H7 (cell line): Measurements from ENCODE around the gene PLIN4. TPM values are rescaled to one million over a fixed set of nuclear protein-coding genes. Genes with fewer than 3 reads are reported as not detected.
A peak's percentile ranks its signal among the peaks of the same experiment; 100 is the strongest.

Experiments used
- DNase-seq: peaks from one replicate; pipeline ENCODE4 v3.0.0; 2012
- H3K27me3 ChIP-seq: 2 replicates; pipeline ENCODE4 v1.6.0; 2011; ENCODE audit warnings: mild to moderate bottlenecking, low read length; ENCODE audit not compliant: control insufficient read depth, insufficient read depth
- H3K36me3 ChIP-seq: replicated peaks from 2 replicates; pipeline ENCODE4 v1.5.1; 2011; ENCODE audit warnings: low read length; ENCODE audit not compliant: control insufficient read depth, insufficient read depth
- H3K4me3 ChIP-seq: 2 replicates; pipeline ENCODE4 v1.5.1; 2011; ENCODE audit warnings: low read depth, mild to moderate bottlenecking, control low read depth, low read length, moderate library complexity; ENCODE audit not compliant: insufficient read depth
- total RNA-seq: library from RNA; depleted of rRNA; stranded (reverse); fragments of >200 nt; shearing (Covaris generic); gene quantifications from 2 replicates; pipeline ENCODE4 v1.2.3, GENCODE V29; 2014

The PLIN4 gene
- total RNA-seq, 1 experiment from 2014 or later, result 0.10 TPM

GRCh38 chr19:4487572-4487971 is 30.7 kb downstream of the PLIN4 start:
- Histone ChIP-seq H3K4me3 (no peak overlapping the region), H3K36me3 (peaks cover 23% of the 10 kb centered on the region), H3K27me3 (no peaks in the 10 kb centered on the region)
- no peak for DNase-seq

- DNase-seq, result peak; percentile 30
- no peak overlapping the region for H3K4me3 ChIP-seq
- H3K36me3 ChIP-seq, result peaks cover 11% of the 10 kb centered on the region
- H3K27me3 ChIP-seq, result no peaks in the 10 kb centered on the region
Observed at GRCh38 chr19:4483385-4483784, 34.9 kb downstream of the PLIN4 start.

- peak; percentile 57 for DNase-seq
- no peak overlapping the region for H3K4me3 ChIP-seq
- peaks cover 11% of the 10 kb centered on the region for H3K36me3 ChIP-seq
- no peaks in the 10 kb centered on the region for H3K27me3 ChIP-seq
Observed at GRCh38 chr19:4482721-4483364, 35.4 kb downstream of the PLIN4 start.

- Histone ChIP-seq H3K4me3 (no peak overlapping the region), H3K36me3 (peaks cover 20% of the 10 kb centered on the region), H3K27me3 (no peaks in the 10 kb centered on the region)
- DNase-seq, result peak; percentile 2
Observed at GRCh38 chr19:4477034-4477801, 41.1 kb downstream of the PLIN4 start.

GRCh38 chr19:4474514-4475022 is 43.7 kb downstream of the PLIN4 start:
- no peaks in the 10 kb centered on the region for H3K27me3 ChIP-seq
- peak; percentile 98 for DNase-seq
- H3K4me3 ChIP-seq, result peak overlapping the region; percentile 55
- peaks cover 17% of the 10 kb centered on the region for H3K36me3 ChIP-seq

- Histone ChIP-seq H3K27me3 (no peaks in the 10 kb centered on the region), H3K4me3 (peak overlapping the region; percentile 55), H3K36me3 (peaks cover 17% of the 10 kb centered on the region)
- DNase-seq, result peak; percentile 60
Observed at GRCh38 chr19:4473763-4474513, 44.3 kb downstream of the PLIN4 start.

GRCh38 chr19:4473011-4473762 is 45.1 kb downstream of the PLIN4 start:
- DNase-seq, result peak; percentile 44
- Histone ChIP-seq H3K4me3 (peak overlapping the region; percentile 80), H3K27me3 (no peaks in the 10 kb centered on the region), H3K36me3 (peaks cover 13% of the 10 kb centered on the region)

GRCh38 chr19:4472174-4472974 is 45.9 kb downstream of the PLIN4 start, which contains the start of gene HDGFL2:
TSS of gene HDGFL2 (plus strand) at chr19:4472297. CDS start at chr19:4472351, 54 bp downstream.
- no peaks in the 10 kb centered on the region for H3K27me3 ChIP-seq
- peaks cover 11% of the 10 kb centered on the region for H3K36me3 ChIP-seq
- peak; percentile 100 for DNase-seq
- H3K4me3 ChIP-seq, result peak within 1 kb of the TSS; percentile 80

- H3K36me3 ChIP-seq, result peaks cover 5% of the 10 kb centered on the region
Observed at GRCh38 chr19:4471403-4472173, 46.7 kb downstream of the PLIN4 start.

GRCh38 chr19:4467835-4468234 is 50.5 kb downstream of the PLIN4 start:
- H3K4me3 ChIP-seq, result no peak overlapping the region
- no peaks in the 10 kb centered on the region for H3K36me3 ChIP-seq
- H3K27me3 ChIP-seq, result no peaks in the 10 kb centered on the region
- DNase-seq, result no peak

More at GRCh38 chr19:4471403-4472173, 46.7 kb downstream of the PLIN4 start:
- no peaks in the 10 kb centered on the region for H3K27me3 ChIP-seq
- peak; percentile 86 for DNase-seq
- H3K4me3 ChIP-seq, result peak overlapping the region; percentile 42

GRCh38 chr19:4464815-4465581 is 53.3 kb downstream of the PLIN4 start:
- Histone ChIP-seq H3K36me3 (no peaks in the 10 kb centered on the region), H3K4me3 (no peak overlapping the region), H3K27me3 (no peaks in the 10 kb centered on the region)
- no peak for DNase-seq

- DNase-seq, result peak; percentile 96
- no peaks in the 10 kb centered on the region for H3K36me3 ChIP-seq
- no peaks in the 10 kb centered on the region for H3K27me3 ChIP-seq
- H3K4me3 ChIP-seq, result peak within 1 kb of the TSS; percentile 68
Observed at GRCh38 chr19:4457654-4458395, 60.5 kb downstream of the PLIN4 start, which contains the start of gene UBXN6. TSS of gene UBXN6 (minus strand) at chr19:4457794. CDS start at chr19:4457697, 97 bp downstream.
